Activated CD4-positive, alpha-beta T cell treated with anti-CD3 and anti-CD28 coated beads, Interleukin-2, amount 50 U/mL, for 4 hours (primary cell): Measurements from ENCODE around the gene SMARCB1.

Experiments
- DNase-seq, 2 experiments: peaks; one replicate each; pipeline ENCODE4 v3.0.0-alpha.2; 2020

Gene SMARCB1

GRCh38 chr22:23833017-23833751 lies 46.4 kb downstream of the SMARCB1 start:
- no peak for DNase-seq

DNA sequence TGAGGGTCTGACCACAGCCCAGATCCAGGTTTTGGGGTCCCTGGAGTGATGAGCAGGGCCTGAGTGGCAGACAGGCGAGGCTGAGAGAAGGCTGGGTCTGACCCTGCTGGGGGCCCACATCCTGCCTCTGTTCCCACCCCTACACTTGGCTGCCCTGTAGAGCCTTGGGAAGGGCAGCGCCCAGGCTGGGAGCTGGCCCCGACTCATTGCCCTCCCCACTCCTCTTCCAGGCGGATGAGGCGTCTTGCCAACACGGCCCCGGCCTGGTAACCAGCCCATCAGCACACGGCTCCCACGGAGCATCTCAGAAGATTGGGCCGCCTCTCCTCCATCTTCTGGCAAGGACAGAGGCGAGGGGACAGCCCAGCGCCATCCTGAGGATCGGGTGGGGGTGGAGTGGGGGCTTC lies 47.1 kb downstream of the SMARCB1 start:
- no peak for DNase-seq

- DNase-seq, result no peak
Observed at GRCh38 chr22:23834406-23834792, 47.6 kb downstream of the SMARCB1 start.

DNA sequence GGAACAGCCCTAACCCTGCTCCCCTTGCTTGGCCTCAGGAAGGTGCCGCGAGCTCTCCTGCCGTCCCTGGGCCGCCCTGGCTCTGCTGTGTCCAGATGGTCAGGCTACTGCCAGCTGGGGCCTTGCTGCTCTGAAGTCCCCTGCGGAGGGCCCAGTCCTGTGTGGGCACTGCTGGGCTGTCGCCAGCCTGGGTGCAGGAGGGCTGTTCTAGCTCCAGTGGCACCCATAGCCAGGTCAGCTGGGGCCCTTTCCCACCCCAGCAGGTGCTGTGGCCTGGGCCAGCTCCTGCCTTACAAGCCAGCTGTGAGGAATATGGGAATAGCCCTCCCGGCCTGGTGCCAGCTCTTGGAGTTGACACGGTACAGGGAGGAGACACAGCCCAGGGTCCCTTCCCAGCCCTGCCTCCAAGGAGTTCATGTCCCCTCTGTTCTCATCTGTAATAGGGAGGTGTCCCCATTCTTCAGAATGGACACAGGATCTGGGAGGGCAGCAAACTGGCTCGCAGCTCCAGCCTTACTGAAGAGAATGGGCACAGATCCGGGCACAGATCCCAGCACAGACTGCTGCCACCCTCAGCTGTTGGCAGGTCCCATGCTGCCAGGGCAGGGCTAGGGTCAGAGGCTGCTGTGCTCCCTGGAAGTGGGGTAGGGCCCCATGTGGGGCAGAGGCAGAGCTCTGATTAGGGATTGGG lies 48.2 kb downstream of the SMARCB1 start:
- DNase-seq, result no peak

- no peak for DNase-seq
Observed at GRCh38 chr22:23835484-23836144, 48.8 kb downstream of the SMARCB1 start.

- DNase-seq, result no peak
Observed at GRCh38 chr22:23836281-23836680, 49.5 kb downstream of the SMARCB1 start.

DNA sequence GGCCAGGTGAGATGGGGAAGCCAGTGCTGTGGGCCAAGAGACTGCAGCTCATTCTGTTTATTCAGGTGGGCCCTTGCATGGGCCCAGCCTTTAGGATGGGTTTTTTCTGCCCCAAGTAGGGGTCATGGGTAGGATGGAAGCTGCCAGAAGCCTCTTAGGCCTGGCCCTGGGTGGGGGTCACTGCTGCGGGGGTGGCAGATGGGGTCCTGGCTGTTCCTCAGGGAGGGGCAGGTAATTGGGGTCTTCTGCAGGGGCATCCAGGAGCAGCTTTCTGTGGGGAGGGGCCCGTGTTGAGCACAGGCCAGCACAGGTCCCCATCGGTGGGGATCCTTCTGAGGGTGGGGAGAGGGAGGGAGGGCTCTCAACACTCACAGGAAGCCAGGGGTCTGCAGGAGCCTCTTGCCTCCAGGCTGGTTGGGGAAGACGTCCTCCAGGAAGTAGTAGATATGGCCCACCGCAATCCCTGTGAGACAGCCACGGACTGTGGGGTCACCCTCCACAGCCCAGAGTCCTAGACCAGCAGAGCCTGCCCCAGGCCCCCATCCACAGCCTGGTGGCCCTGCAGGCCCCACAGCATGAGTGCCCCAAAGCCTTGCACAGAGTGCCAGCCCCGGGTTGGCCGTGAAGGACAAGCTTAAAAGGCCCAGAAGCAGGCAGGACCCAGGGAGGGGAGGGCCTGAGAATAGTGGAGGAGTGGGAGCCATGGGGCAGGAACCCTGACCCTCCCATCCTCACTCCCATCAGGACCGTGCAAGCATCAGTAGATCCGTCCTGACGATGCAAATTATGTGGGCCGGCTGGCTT lies 50.1 kb downstream of the SMARCB1 start:
- DNase-seq, result no peak

- no peak for DNase-seq
Observed at GRCh38 chr22:23837496-23837859, 50.7 kb downstream of the SMARCB1 start.

DNA sequence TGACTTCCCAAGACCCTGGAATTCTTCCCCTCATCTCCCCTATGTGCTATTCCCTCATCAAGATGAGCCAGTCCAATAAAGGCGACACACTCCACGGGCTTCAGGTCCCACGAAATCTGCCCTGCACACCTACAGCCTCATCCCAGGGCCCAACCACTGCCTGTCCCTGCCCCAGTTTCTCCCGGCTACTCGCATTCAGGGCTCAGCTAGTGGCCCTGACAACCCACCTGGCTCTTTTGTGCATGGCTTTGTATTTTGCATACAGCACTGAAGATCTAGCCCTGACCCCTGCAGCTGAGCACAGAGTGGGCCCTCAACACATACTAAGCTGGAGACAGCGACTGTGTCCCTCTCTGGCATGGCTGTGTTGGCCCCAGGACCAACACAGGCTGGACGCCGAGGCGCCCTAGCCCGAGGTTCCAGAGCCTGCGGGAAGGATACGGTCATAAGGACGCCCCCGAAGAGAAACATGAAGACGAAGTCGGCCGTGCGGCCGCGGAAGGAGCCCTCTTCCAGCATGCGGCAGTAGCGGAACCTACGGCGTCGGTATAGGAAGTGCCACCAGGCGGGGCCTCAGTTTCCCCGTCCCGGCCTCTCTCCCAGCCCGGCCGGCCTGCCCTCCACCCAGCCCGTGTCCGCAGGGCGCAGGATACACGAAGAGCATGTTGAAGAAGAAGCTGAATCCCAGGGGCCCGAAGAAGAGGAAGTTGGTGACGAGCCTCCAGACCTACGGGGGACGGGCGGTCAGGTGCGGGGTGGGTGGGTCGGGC lies 51.3 kb downstream of the SMARCB1 start:
- DNase-seq, result no peak

- DNase-seq, result peak; percentile 93 to 94
Observed at GRCh38 chr22:23838681-23839468, 52.1 kb downstream of the SMARCB1 start, which contains the start of gene DERL3. Gene DERL3, minus strand, starts transcription at chr22:23839006. Its CDS starts 19 bp downstream, at chr22:23838987.

DNA sequence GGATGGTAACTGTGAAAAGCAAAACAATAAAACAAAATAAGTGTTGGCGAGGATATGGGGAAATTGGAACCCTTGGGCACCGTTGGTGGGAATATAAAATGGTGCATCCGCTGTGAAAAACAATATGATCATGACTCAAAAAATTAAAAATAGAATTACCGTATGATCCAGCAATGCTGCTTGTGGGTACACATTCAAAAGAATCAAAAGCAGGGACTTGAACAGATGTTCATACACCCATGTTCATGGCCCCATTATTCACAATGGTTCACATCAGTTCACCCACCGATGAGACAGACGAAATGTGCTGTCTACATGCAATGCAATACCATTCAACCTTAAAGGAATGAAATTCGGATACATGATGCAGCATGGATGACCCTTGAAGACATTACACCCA lies 53.3 kb downstream of the SMARCB1 start:
- DNase-seq, result no peak

GRCh38 chr22:23841292-23841691 lies 54.5 kb downstream of the SMARCB1 start:
- no peak for DNase-seq

GRCh38 chr22:23841736-23842445 lies 55.1 kb downstream of the SMARCB1 start:
- no peak for DNase-seq

GRCh38 chr22:23842599-23842998 lies 55.8 kb downstream of the SMARCB1 start:
- no peak for DNase-seq

DNA sequence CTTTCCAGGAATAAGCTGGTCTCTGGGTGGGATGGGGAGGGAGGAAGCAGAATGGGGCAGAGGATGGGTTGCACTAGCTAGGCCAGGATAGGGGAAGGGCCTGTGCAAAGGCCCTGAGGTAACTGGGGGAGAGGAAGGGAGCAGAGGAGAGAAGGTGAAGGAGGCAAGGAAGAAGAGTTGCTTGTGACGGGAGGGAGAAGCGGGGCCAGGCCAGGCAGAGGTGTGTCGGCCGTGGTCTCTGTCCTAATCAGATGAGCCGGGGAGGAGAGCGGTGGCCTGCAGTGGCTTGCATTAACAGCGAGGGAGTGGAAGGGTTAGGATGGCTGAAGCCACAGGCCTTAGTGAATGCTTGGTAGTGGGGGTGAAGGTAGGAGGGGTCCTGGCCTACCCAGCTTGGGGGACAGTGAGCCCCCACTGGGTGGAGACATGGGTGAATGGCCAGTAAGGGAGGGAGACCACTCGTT lies 58.0 kb downstream of the SMARCB1 start:
- DNase-seq, result no peak

DNA sequence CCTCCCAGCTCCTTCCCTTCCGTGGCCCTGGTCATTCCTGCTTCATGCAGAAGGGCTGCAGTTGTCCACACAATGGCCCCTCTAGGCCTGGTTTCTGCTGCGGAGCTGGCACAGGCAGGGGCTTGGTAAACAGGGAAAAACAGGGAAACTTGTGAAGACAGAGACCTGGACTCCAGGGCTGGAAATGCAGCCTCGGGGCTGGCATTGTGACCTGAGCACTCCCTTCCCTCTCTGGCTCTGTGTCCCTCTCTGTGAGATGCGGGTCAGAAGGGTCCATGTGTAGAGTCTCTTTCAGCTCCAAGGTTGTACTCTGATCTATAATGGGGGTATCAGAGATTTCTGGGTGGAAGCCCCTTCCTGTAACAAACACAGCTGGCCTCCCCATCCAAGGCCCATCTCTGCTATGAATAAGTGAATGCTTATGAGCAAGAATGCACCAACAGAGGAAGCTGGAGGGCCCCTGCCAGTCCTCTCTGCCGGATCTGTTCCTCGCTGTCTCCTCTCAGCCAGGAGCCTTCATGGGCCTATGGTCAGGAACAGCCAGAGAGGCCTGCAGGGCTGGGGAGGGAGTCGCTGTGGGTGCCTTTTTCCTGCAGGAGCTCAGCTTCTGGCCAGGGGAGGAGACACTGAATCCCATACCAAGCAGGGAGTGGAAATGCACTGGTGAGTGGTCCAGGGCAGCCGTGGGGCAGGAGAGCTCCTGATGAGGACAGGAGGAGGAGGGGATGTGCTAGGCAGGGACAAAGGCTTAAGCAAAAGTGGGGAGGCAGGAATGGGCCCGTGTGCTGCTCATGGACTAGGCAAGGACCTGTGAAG lies 58.7 kb downstream of the SMARCB1 start:
- DNase-seq, result no peak

DNA sequence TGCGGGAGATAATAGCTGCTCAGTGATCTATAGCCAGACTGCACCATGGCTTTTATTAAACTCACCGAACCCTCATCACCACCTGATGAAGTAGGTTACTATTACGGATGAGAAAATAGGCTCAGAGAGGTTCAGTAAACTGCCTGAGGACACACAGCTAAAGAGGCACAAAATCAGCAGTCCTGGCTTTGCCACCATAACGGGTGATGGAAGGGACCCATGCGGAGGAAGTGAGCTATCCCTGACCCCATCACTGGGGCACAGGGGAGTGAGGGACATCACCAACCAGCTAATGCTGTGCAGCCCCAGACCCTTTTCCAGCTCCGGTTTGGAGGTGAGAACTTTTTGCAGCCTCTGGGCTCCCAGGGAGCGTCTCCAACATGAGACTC lies 59.3 kb downstream of the SMARCB1 start:
- no peak for DNase-seq

DNA sequence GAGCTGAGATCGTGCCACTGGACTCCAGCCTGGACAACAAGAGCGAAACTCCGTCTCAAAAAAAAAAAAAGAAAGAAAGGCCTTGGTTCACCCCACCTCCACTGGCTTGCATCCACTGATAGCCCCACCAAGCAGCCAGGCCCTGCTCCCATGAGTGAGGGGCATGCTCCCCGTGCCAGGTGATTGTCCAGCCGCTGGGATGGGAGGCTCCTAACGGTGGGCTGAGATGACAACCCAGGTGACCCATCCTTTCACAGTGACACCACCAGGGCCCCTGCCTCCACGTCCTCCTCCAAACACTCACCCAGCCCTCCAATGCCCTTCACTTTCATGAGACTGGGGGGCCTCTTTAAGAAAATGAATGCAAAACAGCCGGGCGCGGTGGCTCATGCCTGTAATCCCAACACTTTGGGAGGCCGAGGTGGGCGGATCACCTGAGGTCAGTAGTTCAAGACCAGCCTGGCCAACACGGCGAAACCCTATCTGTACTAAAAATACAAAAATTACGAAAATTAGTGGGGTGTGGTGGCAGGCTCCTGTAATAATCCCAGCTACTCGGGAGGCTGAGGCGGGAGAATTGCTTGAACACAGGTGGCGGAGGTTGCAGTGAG lies 60.6 kb downstream of the SMARCB1 start:
- no peak for DNase-seq
